Keratinocyte (primary cell): Measurements from ENCODE around the gene FTL. TPM values are rescaled to one million over a fixed set of nuclear protein-coding genes. Genes with fewer than 3 reads are reported as not detected.

ENCODE experiments used
- DNase-seq: peaks from one replicate; pipeline ENCODE4 v3.0.0-alpha.2; 2011; ENCODE audit warnings: low read depth, missing footprints, low spot score
- FAIRE-seq: peaks from 2 replicates; lab custom pipeline; 2011; peaks lifted over from hg19 to GRCh38; lab: Jason Lieb, UNC
- H2AFZ ChIP-seq: 2 replicates; pipeline ENCODE4 v1.6.0; 2012; ENCODE audit warnings: low read length, control low read depth, inconsistent platforms; ENCODE audit not compliant: control insufficient read depth
- H3K27ac ChIP-seq: 2 replicates; pipeline ENCODE4 v1.5.1; 2011; ENCODE audit warnings: low read length; ENCODE audit not compliant: control insufficient read depth, insufficient read depth
- H3K27me3 ChIP-seq: 3 replicates; pipeline ENCODE4 v1.6.0; 2011; ENCODE audit warnings: low read length; ENCODE audit not compliant: control insufficient read depth, insufficient read depth; ENCODE audit errors: extremely low read depth
- H3K36me3 ChIP-seq, 2 experiments: 2 replicates in 1 of 2; 3 replicates in 1 of 2; pipeline ENCODE4 v1.5.1; 2011; ENCODE audit warnings: low read length in 2 of 2, mild to moderate bottlenecking in 1 of 2; ENCODE audit not compliant: control insufficient read depth in 2 of 2, insufficient read depth in 2 of 2; ENCODE audit errors: extremely low read depth in 1 of 2
- H3K4me1 ChIP-seq: 3 replicates; pipeline ENCODE4 v1.5.1; 2011; ENCODE audit warnings: low read length; ENCODE audit not compliant: control insufficient read depth, insufficient read depth; ENCODE audit errors: extremely low read depth
- H3K4me2 ChIP-seq: 3 replicates; pipeline ENCODE4 v1.6.0; 2011; ENCODE audit warnings: low read depth, low read length; ENCODE audit not compliant: control insufficient read depth, insufficient read depth; ENCODE audit errors: extremely low read depth
- H3K4me3 ChIP-seq, 3 experiments: fragments of 200-600 bp in 1 of 3; sonication (generic) in 1 of 3; 2 replicates in 2 of 3; 3 replicates in 1 of 3; pipeline ENCODE4 v1.5.1; 2011 to 2016; ENCODE audit warnings: low read length in 3 of 3, mild to moderate bottlenecking in 3 of 3, control low read depth in 2 of 3, inconsistent platforms in 1 of 3, low read depth in 1 of 3, mixed read lengths in 1 of 3, mixed run types in 1 of 3, moderate library complexity in 1 of 3; ENCODE audit not compliant: control insufficient read depth in 2 of 3, insufficient read depth in 2 of 3; ENCODE audit errors: extremely low read depth in 1 of 3
- H3K79me2 ChIP-seq: 2 replicates; pipeline ENCODE4 v1.6.0; 2012; ENCODE audit warnings: low read length; ENCODE audit not compliant: control insufficient read depth, insufficient read depth
- H3K9ac ChIP-seq: 3 replicates; pipeline ENCODE4 v1.6.0; 2011; ENCODE audit warnings: low read length; ENCODE audit not compliant: control insufficient read depth, insufficient read depth; ENCODE audit errors: extremely low read depth
- H3K9me1 ChIP-seq: 3 replicates; pipeline ENCODE4 v1.6.0; 2011; ENCODE audit warnings: low read length; ENCODE audit not compliant: control insufficient read depth, insufficient read depth; ENCODE audit errors: extremely low read depth
- H3K9me3 ChIP-seq: 2 replicates; pipeline ENCODE4 v1.5.1; 2012; ENCODE audit warnings: low read depth, low read length; ENCODE audit not compliant: control insufficient read depth
- H4K20me1 ChIP-seq: 3 replicates; pipeline ENCODE4 v1.6.0; 2011; ENCODE audit warnings: low read length; ENCODE audit not compliant: control insufficient read depth, insufficient read depth; ENCODE audit errors: extremely low read depth
- CTCF ChIP-seq, 3 experiments: IDR thresholded peaks in 1 of 3; conservative IDR thresholded peaks in 1 of 3; optimal IDR thresholded peaks in 1 of 3; 2 replicates in 2 of 3; 3 replicates in 1 of 3; pipeline versions ENCODE3 to v1.5.1; 2011; ENCODE audit warnings: low read length in 3 of 3, mild to moderate bottlenecking in 3 of 3, moderate library complexity in 2 of 3, control low read depth in 1 of 3, inconsistent platforms in 1 of 3; ENCODE audit not compliant: insufficient read depth in 2 of 3; ENCODE audit errors: extremely low read depth in 1 of 3
- EZH2 ChIP-seq: IDR thresholded peaks from one replicate; pipeline ENCODE4 v1.6.1; 2012; ENCODE audit warnings: inconsistent platforms, mild to moderate bottlenecking, low read length, moderate library complexity
- dilution Hi-C: fragments of 300-500 bp; cut with MboI; formaldehyde crosslinking; loops from one replicate; pipeline ENCODE4 v1.7.0; 2020; ENCODE audit warnings: low sequenced_read_pairs; ENCODE audit not compliant: extremely low pct_ligation_motif_present
- polyA plus RNA-seq, 5 experiments: library from polyadenylated mRNA; depleted of rRNA in 3 of 5; stranded (reverse) in 3 of 5; stranded (forward) in 1 of 5; unstranded in 1 of 5; fragments of >200 nt; gene quantifications; 1 replicate in 1 of 5; 2 replicates in 3 of 5; 3 replicates in 1 of 5; pipeline versions ENCODE4 v1.2.1 to v1.2.3, GENCODE V29; 2011 to 2012; ENCODE audit warnings: missing spikeins in 2 of 5, low read depth in 1 of 5, low replicate concordance in 1 of 5

FTL gene
- polyA plus RNA-seq, 1 donor (not counting 4 experiments of a cell fraction or from before 2014, with no cell fraction given), result 838 TPM

DNA sequence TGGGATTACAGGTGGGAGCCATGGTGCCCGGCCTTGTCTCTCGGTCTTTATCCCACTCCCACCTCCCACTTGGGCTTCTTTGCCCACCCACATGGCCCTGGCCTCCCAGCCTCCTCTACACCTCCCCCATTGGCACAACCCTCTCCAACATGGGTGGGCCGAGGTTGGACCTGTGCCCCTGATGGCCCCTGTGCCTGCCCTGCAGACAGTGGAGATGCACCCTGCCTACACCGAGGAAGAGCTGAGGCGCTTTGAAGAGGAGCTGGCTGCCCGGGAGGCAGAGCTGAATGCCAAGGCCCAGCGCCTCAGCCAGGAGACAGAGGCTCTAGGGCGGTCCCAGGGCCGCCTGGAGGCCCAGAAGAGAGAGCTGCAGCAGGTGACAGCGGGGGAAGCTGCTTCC lies 44.2 kb upstream of the FTL start:
- Histone ChIP-seq H3K4me1 (peaks cover 6% of the 10 kb centered on the region), H3K9ac (no peak overlapping the region), H3K79me2 (no peaks in the 10 kb centered on the region), H3K9me1 (no peaks in the 10 kb centered on the region), H3K27ac (no peak overlapping the region), H2AFZ (no peak overlapping the region), H4K20me1 (no peaks in the 10 kb centered on the region), H3K9me3 (no peaks in the 10 kb centered on the region), H3K36me3 (peaks cover 13 to 20% of the 10 kb centered on the region in 2 experiments), H3K4me3 (no peak overlapping the region), H3K4me2 (no peak overlapping the region), H3K27me3 (no peaks in the 10 kb centered on the region)
- TF ChIP-seq EZH2, result no peak
- no peak for FAIRE-seq
- no peak for DNase-seq
- dilution Hi-C loops, result no loop called here

GRCh38 chr19:48921721-48922500 lies 43.2 kb upstream of the FTL start:
- H3K36me3 ChIP-seq, result peaks cover 13 to 18% of the 10 kb centered on the region in 2 experiments

More at GRCh38 chr19:48921721-48922500, 43.2 kb upstream of the FTL start:
- DNase-seq (no peak), FAIRE-seq (no peak)
- Histone ChIP-seq H3K4me3 (no peak overlapping the region), H3K4me1 (peaks cover 15% of the 10 kb centered on the region), H3K27ac (no peak overlapping the region), H3K9ac (no peak overlapping the region), H3K9me1 (no peaks in the 10 kb centered on the region), H3K4me2 (no peak overlapping the region), H3K79me2 (no peaks in the 10 kb centered on the region), H3K27me3 (no peaks in the 10 kb centered on the region), H3K9me3 (no peaks in the 10 kb centered on the region), H2AFZ (no peak overlapping the region), H4K20me1 (no peaks in the 10 kb centered on the region)
- dilution Hi-C loops, result no loop called here
- TF ChIP-seq EZH2 (no peak), CTCF (optimal IDR thresholded peaks at IDR 0.05 in 1 of 3, IDR thresholded peaks at IDR 0.05 in 1 of 3, conservative IDR thresholded peaks at IDR 0.05 in 1 of 3; ENCODE audit: extremely low read depth in 1 of 3, insufficient read depth in 2 of 3, low read length in 3 of 3) (no peak)
